Muscle of leg (tissue), 16 donors: ENCODE measurements around the gene RTP4. TPM values are rescaled to one million over a fixed set of nuclear protein-coding genes. Genes with fewer than 3 reads are reported as not detected.

Source experiments
- DNase-seq: peaks from one replicate; pipeline ENCODE4 v3.0.0; 2013
- H3K27ac ChIP-seq: one replicate; pipeline ENCODE4 v1.5.1; 2013; ENCODE audit warnings: mild to moderate bottlenecking, low read length, control low read depth
- H3K27me3 ChIP-seq: one replicate; pipeline ENCODE4 v1.6.1; 2013; ENCODE audit warnings: low read length; ENCODE audit not compliant: control insufficient read depth, insufficient read depth
- H3K36me3 ChIP-seq: one replicate; pipeline ENCODE4 v1.6.1; 2013; ENCODE audit warnings: low read length; ENCODE audit not compliant: control insufficient read depth, insufficient read depth
- H3K4me1 ChIP-seq: one replicate; pipeline ENCODE4 v1.6.1; 2013; ENCODE audit warnings: low read length; ENCODE audit not compliant: control insufficient read depth, insufficient read depth
- H3K4me3 ChIP-seq: one replicate; pipeline ENCODE4 v1.5.1; 2013; ENCODE audit warnings: low read length, control low read depth
- H3K9me3 ChIP-seq: replicated peaks from 2 replicates; pipeline ENCODE4 v1.6.1; 2013; ENCODE audit warnings: low read depth, low read length; ENCODE audit not compliant: control insufficient read depth
- WGBS: methylation state at CpG from one replicate; pipeline ENCODE4 v1.1.5; 2013; ENCODE audit warnings: missing lambda C conversion rate; ENCODE audit not compliant: insufficient coverage; 5-methylcytosine and 5-hydroxymethylcytosine counted together
- long read RNA-seq, 11 donors: transcript quantifications; one replicate each; lab custom pipeline, GENCODE V29; 2026
- polyA plus RNA-seq, 8 donors: library from polyadenylated mRNA; unstranded; fragments of 120-200 nt; gene quantifications; one replicate each; pipeline versions ENCODE4 v1.2.1 to v1.2.3, GENCODE V29; 2013; ENCODE audit warnings: inconsistent platforms in 1 of 8, low replicate concordance in 1 of 8; ENCODE audit not compliant: insufficient read length in 8 of 8, insufficient read depth in 1 of 8
- total RNA-seq: library from RNA; stranded (reverse); fragments of 120-200 nt; gene quantifications from one replicate; pipeline ENCODE4 v1.2.4, GENCODE V29; 2013

Gene RTP4, protein sequence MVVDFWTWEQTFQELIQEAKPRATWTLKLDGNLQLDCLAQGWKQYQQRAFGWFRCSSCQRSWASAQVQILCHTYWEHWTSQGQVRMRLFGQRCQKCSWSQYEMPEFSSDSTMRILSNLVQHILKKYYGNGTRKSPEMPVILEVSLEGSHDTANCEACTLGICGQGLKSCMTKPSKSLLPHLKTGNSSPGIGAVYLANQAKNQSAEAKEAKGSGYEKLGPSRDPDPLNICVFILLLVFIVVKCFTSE
- total RNA-seq, result 0.27 TPM
- polyA plus RNA-seq, result under 1 TPM in 7 of 8 donors, not detected in 1; 0.11 to 0.97 (median 0.21) TPM
- long read RNA-seq, donor 1, result 0 reads
- long read RNA-seq, donor 2, result 0 reads
- long read RNA-seq, donor 3, result 0 reads
- long read RNA-seq, donor 4, result 0 reads
- long read RNA-seq, donor 5, partial matches to known transcripts, result 0 of 1 reads
- long read RNA-seq, donor 5, other reads (novel, unspliced or antisense), result 0 of 1 reads
- long read RNA-seq, donor 6, result 0 reads
- long read RNA-seq, donor 7, result 0 reads
- long read RNA-seq, donor 8, result 0 reads
- long read RNA-seq, donor 9, result 0 reads
- long read RNA-seq, donor 10, partial matches to known transcripts, result 0 of 1 reads
- long read RNA-seq, donor 10, other reads (novel, unspliced or antisense), result 0 of 1 reads
- long read RNA-seq, donor 11, partial matches to known transcripts, result 0 of 1 reads
- long read RNA-seq, donor 11, other reads (novel, unspliced or antisense), result 0 of 1 reads

- WGBS, result 63% methylated on average over 4 of the region's 10 CpGs
- H3K9me3 ChIP-seq, result no peaks in the 10 kb centered on the region
- peaks cover 2% of the 10 kb centered on the region for H3K4me1 ChIP-seq
- H3K36me3 ChIP-seq, result peaks cover 4% of the 10 kb centered on the region
- DNase-seq, result peak; percentile 83
- H3K27me3 ChIP-seq, result no peaks in the 10 kb centered on the region
- peak within 1 kb of the TSS; percentile 92 for H3K27ac ChIP-seq
- peak within 1 kb of the TSS; percentile 38 for H3K4me3 ChIP-seq
These were observed at the start of gene RTP4 for GRCh38 chr3:187368251-187369088. Gene RTP4, plus strand, starts transcription at chr3:187368385. Its CDS starts 57 bp downstream, at chr3:187368442.

- Histone ChIP-seq H3K9me3 (no peaks in the 10 kb centered on the region), H3K27me3 (peaks cover 2% of the 10 kb centered on the region), H3K4me1 (peaks cover 7% of the 10 kb centered on the region), H3K36me3 (no peaks in the 10 kb centered on the region), H3K27ac (no peak overlapping the region), H3K4me3 (no peak overlapping the region)
- 0% methylated on average over 4 of the region's 13 CpGs for WGBS
- DNase-seq, result peak; percentile 55
These were observed 49.2 kb upstream of the RTP4 start for GRCh38 chr3:187318819-187319616.

DNA sequence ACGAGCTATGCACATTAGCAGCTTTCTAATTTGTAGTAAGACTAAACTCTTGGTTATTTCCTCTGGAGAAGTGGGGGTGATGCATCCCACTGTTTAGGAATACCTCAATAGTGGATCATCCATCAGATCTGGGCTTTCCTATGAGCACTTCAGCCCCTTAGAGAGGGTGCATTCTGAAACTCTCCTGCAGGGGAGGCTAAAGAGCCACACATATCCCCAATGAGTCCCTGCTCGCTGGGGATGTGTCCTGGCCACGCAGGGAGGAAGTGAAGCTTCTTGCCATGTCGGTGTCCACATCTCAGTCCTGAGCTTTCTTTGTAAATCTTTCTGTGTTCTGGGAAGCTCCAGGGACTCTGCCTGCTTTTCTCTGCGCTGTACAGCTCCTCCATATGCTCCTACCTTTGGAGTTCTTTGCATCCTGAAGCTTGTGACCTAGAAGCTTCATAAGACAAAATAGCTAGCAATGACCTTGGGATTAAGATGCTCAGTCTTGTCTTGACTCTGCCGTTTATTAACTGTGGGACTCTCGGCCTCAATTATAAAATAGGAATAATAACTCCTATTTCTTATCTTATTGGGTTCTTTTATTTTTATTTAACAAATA lies 48.4 kb upstream of the RTP4 start:
- WGBS, result 19% methylated on average over 4 of the region's 7 CpGs
- Histone ChIP-seq H3K9me3 (no peaks in the 10 kb centered on the region), H3K4me3 (no peak overlapping the region), H3K27me3 (peaks cover 2% of the 10 kb centered on the region), H3K36me3 (no peaks in the 10 kb centered on the region), H3K4me1 (peaks cover 7% of the 10 kb centered on the region), H3K27ac (no peak overlapping the region)
- peak; percentile 48 for DNase-seq

GRCh38 chr3:187321766-187322165 lies 46.4 kb upstream of the RTP4 start:
- no peak overlapping the region for H3K27ac ChIP-seq
- no peak for DNase-seq
- peaks cover 2% of the 10 kb centered on the region for H3K27me3 ChIP-seq
- no peaks in the 10 kb centered on the region for H3K36me3 ChIP-seq
- WGBS, result 62% methylated on average over 1 of the region's 1 CpG
- H3K9me3 ChIP-seq, result no peaks in the 10 kb centered on the region
- peaks cover 7% of the 10 kb centered on the region for H3K4me1 ChIP-seq
- H3K4me3 ChIP-seq, result no peak overlapping the region

DNA sequence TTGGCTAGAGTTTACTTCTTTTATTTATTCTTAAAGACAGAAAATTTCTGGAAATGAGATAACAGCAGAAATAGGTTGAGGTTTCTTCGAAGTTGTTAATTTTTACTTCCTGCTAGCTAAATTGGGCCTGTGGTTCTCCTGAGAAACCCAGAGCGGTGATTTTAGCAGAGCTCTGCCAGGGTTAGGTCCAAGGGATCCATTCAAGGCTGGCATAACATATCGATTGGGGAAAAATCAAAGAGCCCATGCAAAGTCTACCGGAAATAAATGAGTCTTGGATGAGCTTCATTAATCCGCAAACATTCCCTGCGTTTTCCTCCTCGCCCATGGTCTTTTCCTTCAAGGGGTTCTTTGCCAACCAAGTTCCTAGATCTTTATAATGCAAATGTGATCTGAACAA lies 45.9 kb upstream of the RTP4 start:
- Histone ChIP-seq H3K27ac (no peak overlapping the region), H3K4me3 (no peak overlapping the region), H3K9me3 (no peaks in the 10 kb centered on the region), H3K27me3 (peaks cover 2% of the 10 kb centered on the region), H3K4me1 (peaks cover 7% of the 10 kb centered on the region), H3K36me3 (no peaks in the 10 kb centered on the region)
- DNase-seq, result no peak
- WGBS, result 79% methylated on average over 4 of the region's 7 CpGs

GRCh38 chr3:187323091-187323490 lies 45.1 kb upstream of the RTP4 start:
- Histone ChIP-seq H3K27me3 (peaks cover 2% of the 10 kb centered on the region), H3K4me1 (peaks cover 7% of the 10 kb centered on the region), H3K36me3 (no peaks in the 10 kb centered on the region), H3K4me3 (no peak overlapping the region), H3K9me3 (no peaks in the 10 kb centered on the region), H3K27ac (no peak overlapping the region)
- WGBS, result 83% methylated on average over 1 of the region's 3 CpGs
- no peak for DNase-seq

- WGBS, result 65% methylated on average over 2 of the region's 5 CpGs
- no peaks in the 10 kb centered on the region for H3K9me3 ChIP-seq
- H3K4me3 ChIP-seq, result no peak overlapping the region
- no peaks in the 10 kb centered on the region for H3K4me1 ChIP-seq
- H3K27me3 ChIP-seq, result peaks cover 3% of the 10 kb centered on the region
- H3K27ac ChIP-seq, result no peak overlapping the region
- no peaks in the 10 kb centered on the region for H3K36me3 ChIP-seq
- DNase-seq, result no peak
These were observed 42.6 kb upstream of the RTP4 start for GRCh38 chr3:187325632-187326031.

GRCh38 chr3:187327845-187328244 lies 40.3 kb upstream of the RTP4 start:
- WGBS, result no CpG with 5 or more reads among the region's 2 CpGs

DNA sequence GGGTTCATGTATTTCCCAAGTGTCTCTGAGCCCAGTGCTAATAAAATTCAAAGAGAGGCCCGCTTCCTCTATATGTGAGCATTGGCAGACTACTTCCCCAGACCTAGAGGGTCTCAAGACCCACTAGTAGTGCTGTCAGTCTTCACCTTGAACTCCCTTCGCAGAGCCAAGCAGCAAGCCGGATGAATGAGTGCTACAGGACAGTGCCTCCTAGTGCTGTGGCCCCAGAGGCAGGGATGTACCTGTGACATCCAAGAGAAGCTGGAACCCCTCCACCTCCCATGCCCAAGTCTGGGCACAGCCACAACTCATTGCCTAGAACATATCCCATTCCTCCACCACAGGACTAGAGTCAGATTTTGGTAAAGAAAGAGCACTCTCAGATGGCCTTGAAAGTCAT lies 39.5 kb upstream of the RTP4 start:
- Histone ChIP-seq H3K4me1 (no peaks in the 10 kb centered on the region), H3K4me3 (no peak overlapping the region), H3K27ac (no peak overlapping the region), H3K27me3 (peaks cover 3% of the 10 kb centered on the region), H3K36me3 (no peaks in the 10 kb centered on the region), H3K9me3 (no peaks in the 10 kb centered on the region)
- DNase-seq, result no peak
- WGBS, result 97% methylated on average over 3 of the region's 3 CpGs

More at GRCh38 chr3:187327845-187328244, 40.3 kb upstream of the RTP4 start:
- Histone ChIP-seq H3K27me3 (peaks cover 3% of the 10 kb centered on the region), H3K4me3 (no peak overlapping the region), H3K4me1 (no peaks in the 10 kb centered on the region), H3K9me3 (no peaks in the 10 kb centered on the region), H3K36me3 (no peaks in the 10 kb centered on the region), H3K27ac (no peak overlapping the region)
- DNase-seq, result no peak
